IMR-90 (cell line): ENCODE data around the gene MTA1. TPM values are rescaled to one million over a fixed set of nuclear protein-coding genes. Genes with fewer than 3 reads are reported as not detected.

ENCODE experiments used
- ATAC-seq: fragments of 200-7000 bp; cut with Tn5 transposase; 2 replicates; pipeline ENCODE4 v1.9.1; 2020; ENCODE audit warnings: low read depth, mild to moderate bottlenecking, moderate library complexity
- BruUV-seq: library from RNA; stranded (reverse); fragments of 400-500 nt; replicated peaks from 2 replicates; lab custom pipeline; 2021; lab: Mats Ljungman, UMichigan
- CTCF ChIA-PET: fragments of 300-600 bp; formaldehyde crosslinking; extraction: SDS; loops from one replicate; lab custom pipeline; 2021; ENCODE audit warnings: antibody characterized with exemption; lab: Yijun Ruan, JAX
- POLR2A ChIA-PET: fragments of 300-600 bp; sonication (Branson Sonifier 250); formaldehyde crosslinking; loops from one replicate; lab custom pipeline; 2022; ENCODE audit warnings: antibody characterized with exemption; ENCODE audit not compliant: unreplicated experiment; lab: Charles Lee
- DNase-seq: peaks from one replicate; pipeline ENCODE4 v3.0.0; 2013
- H2AFZ ChIP-seq: replicated peaks from 2 replicates; pipeline ENCODE3; 2013; ENCODE audit warnings: low read length, mild to moderate bottlenecking; ENCODE audit not compliant: poor library complexity
- H2AK5ac ChIP-seq: 2 replicates; pipeline ENCODE4 v1.6.1; 2013; ENCODE audit warnings: low read depth, low read length, inconsistent platforms
- H2AK9ac ChIP-seq: replicated peaks from 2 replicates; pipeline ENCODE3; 2013; ENCODE audit warnings: mild to moderate bottlenecking, low read depth, low read length, moderate library complexity; ENCODE audit not compliant: poor library complexity
- H2BK120ac ChIP-seq: 2 replicates; pipeline ENCODE4 v1.6.1; 2013; ENCODE audit warnings: low read depth, low read length, inconsistent platforms
- H2BK15ac ChIP-seq: 3 replicates; pipeline ENCODE4 v1.6.1; 2013; ENCODE audit warnings: low read depth, low read length, inconsistent platforms
- H2BK20ac ChIP-seq: 2 replicates; pipeline ENCODE4 v1.6.1; 2013; ENCODE audit warnings: low read depth, mild to moderate bottlenecking, inconsistent platforms, low read length, moderate library complexity
- H2BK5ac ChIP-seq: 2 replicates; pipeline ENCODE4 v1.6.1; 2013; ENCODE audit warnings: mild to moderate bottlenecking, low read depth, low read length, inconsistent platforms; ENCODE audit not compliant: poor library complexity, severe bottlenecking
- H3K14ac ChIP-seq: replicated peaks from 2 replicates; pipeline ENCODE4 v1.6.1; 2013; ENCODE audit warnings: low read depth, low read length, inconsistent platforms
- H3K18ac ChIP-seq: 2 replicates; pipeline ENCODE4 v1.6.1; 2013; ENCODE audit warnings: low read depth, low read length, control low read depth
- H3K23ac ChIP-seq: 2 replicates; pipeline ENCODE4 v1.6.1; 2013; ENCODE audit warnings: low read depth, low read length, inconsistent platforms
- H3K27ac ChIP-seq: 2 replicates; pipeline ENCODE4 v1.5.1; 2013; ENCODE audit warnings: mild to moderate bottlenecking, control low read depth, low read length; ENCODE audit not compliant: insufficient read depth
- H3K27me3 ChIP-seq: 2 replicates; pipeline ENCODE4 v1.6.1; 2013; ENCODE audit warnings: low read length; ENCODE audit not compliant: control insufficient read depth, insufficient read depth
- H3K36me3 ChIP-seq: 2 replicates; pipeline ENCODE4 v1.6.1; 2013; ENCODE audit warnings: low read length, mixed read lengths; ENCODE audit not compliant: control insufficient read depth, insufficient read depth
- H3K4ac ChIP-seq: 2 replicates; pipeline ENCODE4 v1.6.1; 2013; ENCODE audit warnings: low read depth, low read length, inconsistent platforms
- H3K4me1 ChIP-seq: 2 replicates; pipeline ENCODE4 v1.6.1; 2013; ENCODE audit warnings: low read length, mixed read lengths; ENCODE audit not compliant: control insufficient read depth, insufficient read depth
- H3K4me2 ChIP-seq: 2 replicates; pipeline ENCODE4 v1.6.1; 2013; ENCODE audit warnings: low read depth, mild to moderate bottlenecking, control low read depth, low read length, moderate library complexity
- H3K4me3 ChIP-seq: 2 replicates; pipeline ENCODE4 v1.5.1; 2013; ENCODE audit warnings: low read depth, mild to moderate bottlenecking, control low read depth, low read length, moderate library complexity; ENCODE audit not compliant: insufficient read depth
- H3K56ac ChIP-seq: 2 replicates; pipeline ENCODE4 v1.6.1; 2013; ENCODE audit warnings: low read length, inconsistent platforms; ENCODE audit not compliant: insufficient read depth; ENCODE audit errors: extremely low read depth
- H3K79me1 ChIP-seq, 2 experiments: 2 replicates each; pipeline ENCODE4 v1.6.1; 2013; ENCODE audit warnings: low read length in 2 of 2, inconsistent platforms in 1 of 2, low read depth in 1 of 2
- H3K9ac ChIP-seq: 2 replicates; pipeline ENCODE4 v1.6.1; 2013; ENCODE audit warnings: low read depth, low read length, control low read depth
- H3K9me1 ChIP-seq: 2 replicates; pipeline ENCODE4 v1.6.1; 2013; ENCODE audit warnings: low read length, inconsistent platforms; ENCODE audit not compliant: insufficient read depth
- H3K9me3 ChIP-seq: 2 replicates; pipeline ENCODE4 v1.6.1; 2013; ENCODE audit warnings: low read length; ENCODE audit not compliant: control insufficient read depth, insufficient read depth
- H4K20me1 ChIP-seq: 2 replicates; pipeline ENCODE4 v1.6.1; 2013; ENCODE audit warnings: low read length, inconsistent platforms; ENCODE audit not compliant: insufficient read depth
- H4K5ac ChIP-seq: 2 replicates; pipeline ENCODE4 v1.6.1; 2013; ENCODE audit warnings: mild to moderate bottlenecking, low read depth, low read length, control low read depth
- H4K8ac ChIP-seq, 2 experiments: 2 replicates each; pipeline ENCODE4 v1.6.1; 2013; ENCODE audit warnings: low read depth in 2 of 2, low read length in 2 of 2, control low read depth in 1 of 2, inconsistent platforms in 1 of 2
- H4K91ac ChIP-seq: 2 replicates; pipeline ENCODE4 v1.6.1; 2013; ENCODE audit warnings: low read depth, low read length, inconsistent platforms; ENCODE audit not compliant: insufficient read depth
- BHLHE40 ChIP-seq: fragments of 150-350 bp; IDR thresholded peaks from 2 replicates; pipeline ENCODE4 v1.6.1; 2016; ENCODE audit warnings: mild to moderate bottlenecking, low read depth, low read length
- CEBPB ChIP-seq: IDR thresholded peaks from 2 replicates; pipeline ENCODE4 v1.6.1; 2012; ENCODE audit warnings: low read depth, low read length, improper control_type of control experiment
- CHD1 ChIP-seq: IDR thresholded peaks from 2 replicates; pipeline ENCODE4 v1.6.1; 2012; ENCODE audit warnings: low read depth, low read length, improper control_type of control experiment
- FOS ChIP-seq: fragments of 150-350 bp; IDR thresholded peaks from 2 replicates; pipeline ENCODE4 v1.6.1; 2016; ENCODE audit warnings: low read depth, low read length
- MAFK ChIP-seq: IDR thresholded peaks from 2 replicates; pipeline ENCODE4 v1.6.1; 2012; ENCODE audit warnings: low read depth, low read length, improper control_type of control experiment
- MAZ ChIP-seq: IDR thresholded peaks from 2 replicates; pipeline ENCODE4 v1.6.1; 2012; ENCODE audit warnings: low read depth, mild to moderate bottlenecking, low read length, improper control_type of control experiment, moderate library complexity, borderline replicate concordance
- MXI1 ChIP-seq: IDR thresholded peaks from 2 replicates; pipeline ENCODE4 v1.6.1; 2012; ENCODE audit warnings: low read depth, mild to moderate bottlenecking, low read length, moderate library complexity, borderline replicate concordance
- NFE2L2 ChIP-seq: fragments of 150-350 bp; IDR thresholded peaks from 2 replicates; pipeline ENCODE4 v1.6.1; 2016; ENCODE audit warnings: low read depth, mild to moderate bottlenecking, low read length
- POLR2A ChIP-seq: IDR thresholded peaks from 2 replicates; pipeline ENCODE4 v1.6.1; 2012; ENCODE audit warnings: mild to moderate bottlenecking, low read depth, low read length
- RAD21 ChIP-seq: IDR thresholded peaks from 2 replicates; pipeline ENCODE4 v1.6.1; 2012; ENCODE audit warnings: low read length, improper control_type of control experiment
- RCOR1 ChIP-seq: IDR thresholded peaks from 2 replicates; pipeline ENCODE4 v1.6.1; 2012; ENCODE audit warnings: mild to moderate bottlenecking, low read length, improper control_type of control experiment; ENCODE audit not compliant: insufficient replicate concordance
- RFX5 ChIP-seq: IDR thresholded peaks from 2 replicates; pipeline ENCODE4 v1.8.0; 2012; ENCODE audit warnings: low read depth, mild to moderate bottlenecking, low read length, moderate library complexity
- SMC3 ChIP-seq: fragments of 150-350 bp; IDR thresholded peaks from 2 replicates; pipeline ENCODE4 v1.6.1; 2016; ENCODE audit warnings: low read depth, mild to moderate bottlenecking, antibody characterized with exemption, low read length, moderate library complexity
- whole genome bisulfite sequencing, 2 experiments: methylation state at CpG; one replicate each; pipeline versions ENCODE4 v1.1.5 to v1.1.7; 2013; ENCODE audit warnings: missing lambda C conversion rate in 2 of 2; ENCODE audit not compliant: insufficient read length in 1 of 2; ENCODE audit errors: extremely low coverage in 2 of 2; 5-methylcytosine and 5-hydroxymethylcytosine counted together
- dilution Hi-C: fragments of 300-500 bp; cut with HindIII; formaldehyde crosslinking; loops from one replicate; pipeline ENCODE4 v1.14.3; 2018; ENCODE audit warnings: low sequenced_read_pairs; ENCODE audit not compliant: unreplicated experiment
- in situ Hi-C: fragments of 300-500 bp; cut with MboI; formaldehyde crosslinking; loops from 3 replicates; pipeline ENCODE4 v1.14.3; 2019; ENCODE audit warnings: low sequenced_read_pairs, inconsistent platforms, mixed read lengths
- intact Hi-C: fragments of 100-400 bp; cut with micrococcal nuclease; formaldehyde crosslinking; loops from 2 replicates; pipeline ENCODE4 v1.10.0; 2022
- polyA plus RNA-seq, 3 experiments: library from polyadenylated mRNA; depleted of rRNA; stranded (reverse); fragments of >200 nt; gene quantifications; 2 replicates each; pipeline ENCODE4 v1.2.3, GENCODE V29; 2012; ENCODE audit warnings: low replicate concordance in 1 of 3
- total RNA-seq: library from RNA; depleted of rRNA; stranded (reverse); fragments of >200 nt; gene quantifications from 2 replicates; pipeline ENCODE4 v1.2.3, GENCODE V29; 2012
- TF ChIP-seq, protein P1 (sequence below): fragments of 150-350 bp; IDR thresholded peaks from 2 replicates; pipeline ENCODE4 v1.6.1; 2017; ENCODE audit warnings: mild to moderate bottlenecking, antibody characterized with exemption, low read length, low read depth
- TF ChIP-seq, protein P2 (sequence below): conservative IDR thresholded peaks from 2 replicates; pipeline ENCODE4 v1.5.1; 2012; ENCODE audit warnings: mild to moderate bottlenecking, low read depth, low read length, improper control_type of control experiment
- TF ChIP-seq, protein P3 (sequence below): fragments of 150-350 bp; IDR thresholded peaks from 2 replicates; pipeline ENCODE4 v1.6.1; 2016; ENCODE audit warnings: low read depth, mild to moderate bottlenecking, low read length, moderate library complexity, borderline replicate concordance

MTA1 gene
- total and polyA plus RNA-seq, 2 of the 4 experiments (the other 2 are of a cell fraction) = 21.5 to 61.6 TPM

DNA sequence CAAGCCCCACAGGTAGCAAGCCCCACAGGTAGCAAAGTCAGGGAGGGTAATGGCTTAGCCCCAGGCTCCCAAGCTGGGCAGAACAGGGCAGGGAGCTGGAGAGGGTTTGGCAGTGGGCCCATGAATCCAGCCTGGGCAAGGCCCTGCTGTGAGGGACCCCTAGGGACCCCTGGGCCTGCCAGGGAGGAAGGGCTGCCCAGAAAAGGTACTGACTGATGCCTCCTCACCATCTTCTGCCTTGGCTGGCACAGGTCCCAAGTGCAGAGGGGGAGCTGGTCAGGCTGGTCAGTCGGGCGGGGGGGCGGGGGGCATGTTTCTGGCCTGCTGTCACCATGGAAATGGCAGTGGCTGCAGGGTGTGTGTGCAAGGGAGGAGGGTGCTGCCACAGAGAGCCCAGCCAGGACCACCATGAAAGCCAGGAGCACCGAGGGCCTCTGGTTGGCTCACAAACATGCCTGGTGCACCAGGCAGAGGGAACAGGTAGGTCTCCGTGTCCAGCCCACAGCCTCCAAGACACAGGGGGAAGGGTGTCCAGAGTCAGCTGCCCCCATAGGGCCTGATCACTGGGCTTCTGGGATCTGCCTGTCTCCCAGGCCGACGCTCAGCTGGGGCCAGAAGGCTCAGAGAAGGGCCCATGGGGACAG lies 53.5 kb downstream of the MTA1 start:
- TF ChIP-seq SMC3 (no peak), CEBPB (no peak), MAFK (no peak), NFE2L2 (no peak), POLR2A (no peak), FOS (no peak), RCOR1 (no peak), MXI1 (no peak), BHLHE40 (no peak), RAD21 (no peak), RFX5 (no peak), MAZ (no peak), CHD1 (no peak)
- TF ChIP-seq, protein P1, sequence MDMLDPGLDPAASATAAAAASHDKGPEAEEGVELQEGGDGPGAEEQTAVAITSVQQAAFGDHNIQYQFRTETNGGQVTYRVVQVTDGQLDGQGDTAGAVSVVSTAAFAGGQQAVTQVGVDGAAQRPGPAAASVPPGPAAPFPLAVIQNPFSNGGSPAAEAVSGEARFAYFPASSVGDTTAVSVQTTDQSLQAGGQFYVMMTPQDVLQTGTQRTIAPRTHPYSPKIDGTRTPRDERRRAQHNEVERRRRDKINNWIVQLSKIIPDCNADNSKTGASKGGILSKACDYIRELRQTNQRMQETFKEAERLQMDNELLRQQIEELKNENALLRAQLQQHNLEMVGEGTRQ = no peak
- TF ChIP-seq, protein P2, sequence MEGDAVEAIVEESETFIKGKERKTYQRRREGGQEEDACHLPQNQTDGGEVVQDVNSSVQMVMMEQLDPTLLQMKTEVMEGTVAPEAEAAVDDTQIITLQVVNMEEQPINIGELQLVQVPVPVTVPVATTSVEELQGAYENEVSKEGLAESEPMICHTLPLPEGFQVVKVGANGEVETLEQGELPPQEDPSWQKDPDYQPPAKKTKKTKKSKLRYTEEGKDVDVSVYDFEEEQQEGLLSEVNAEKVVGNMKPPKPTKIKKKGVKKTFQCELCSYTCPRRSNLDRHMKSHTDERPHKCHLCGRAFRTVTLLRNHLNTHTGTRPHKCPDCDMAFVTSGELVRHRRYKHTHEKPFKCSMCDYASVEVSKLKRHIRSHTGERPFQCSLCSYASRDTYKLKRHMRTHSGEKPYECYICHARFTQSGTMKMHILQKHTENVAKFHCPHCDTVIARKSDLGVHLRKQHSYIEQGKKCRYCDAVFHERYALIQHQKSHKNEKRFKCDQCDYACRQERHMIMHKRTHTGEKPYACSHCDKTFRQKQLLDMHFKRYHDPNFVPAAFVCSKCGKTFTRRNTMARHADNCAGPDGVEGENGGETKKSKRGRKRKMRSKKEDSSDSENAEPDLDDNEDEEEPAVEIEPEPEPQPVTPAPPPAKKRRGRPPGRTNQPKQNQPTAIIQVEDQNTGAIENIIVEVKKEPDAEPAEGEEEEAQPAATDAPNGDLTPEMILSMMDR = no peak
- TF ChIP-seq, protein P3, sequence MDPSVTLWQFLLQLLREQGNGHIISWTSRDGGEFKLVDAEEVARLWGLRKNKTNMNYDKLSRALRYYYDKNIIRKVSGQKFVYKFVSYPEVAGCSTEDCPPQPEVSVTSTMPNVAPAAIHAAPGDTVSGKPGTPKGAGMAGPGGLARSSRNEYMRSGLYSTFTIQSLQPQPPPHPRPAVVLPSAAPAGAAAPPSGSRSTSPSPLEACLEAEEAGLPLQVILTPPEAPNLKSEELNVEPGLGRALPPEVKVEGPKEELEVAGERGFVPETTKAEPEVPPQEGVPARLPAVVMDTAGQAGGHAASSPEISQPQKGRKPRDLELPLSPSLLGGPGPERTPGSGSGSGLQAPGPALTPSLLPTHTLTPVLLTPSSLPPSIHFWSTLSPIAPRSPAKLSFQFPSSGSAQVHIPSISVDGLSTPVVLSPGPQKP = no peak
- DNase-seq (no peak), ATAC-seq (no peak)
- POLR2A ChIA-PET = no interaction called here
- H3K4me1 ChIP-seq = peaks cover 15% of the 10 kb centered on the region
- peaks cover 11% of the 10 kb centered on the region for H4K20me1 ChIP-seq
- no peak overlapping the region for H4K5ac ChIP-seq
- H2BK120ac ChIP-seq = no peak overlapping the region
- no peak overlapping the region for H3K18ac ChIP-seq
- no peak overlapping the region for H3K4me3 ChIP-seq
- no peak overlapping the region for H2AK9ac ChIP-seq
- H3K27me3 ChIP-seq = no peaks in the 10 kb centered on the region
- H3K9me3 ChIP-seq = no peaks in the 10 kb centered on the region
- intact Hi-C loops (no loop called here), in situ Hi-C loops (no loop called here), dilution Hi-C loops (no loop called here)
- H3K79me1 ChIP-seq = peaks cover 0 to 23% of the 10 kb centered on the region in 2 experiments; a peak in 1 of 4 replicates
- peaks cover 12% of the 10 kb centered on the region for H3K36me3 ChIP-seq
- H4K91ac ChIP-seq = no peak overlapping the region
- H2AFZ ChIP-seq = peak overlapping the region; percentile 91
- no peak overlapping the region for H3K4ac ChIP-seq
- no peak overlapping the region for H3K14ac ChIP-seq
- no peak overlapping the region for H3K27ac ChIP-seq
- no TSS peak for BruUV-seq
- 41% methylated on average over 2 of the region's 7 CpGs; no CpG with 5 or more reads in 1 of the 2 experiments for WGBS, 2 experiments
- H3K56ac ChIP-seq = no peak overlapping the region
- CTCF ChIA-PET = no interaction called here
- no peak overlapping the region for H2BK5ac ChIP-seq
- no peak overlapping the region for H2BK15ac ChIP-seq
- no peak overlapping the region for H2BK20ac ChIP-seq
- H3K9me1 ChIP-seq = no peaks in the 10 kb centered on the region
- no peak overlapping the region for H2AK5ac ChIP-seq
- no peak overlapping the region for H3K4me2 ChIP-seq
- no peak overlapping the region for H4K8ac ChIP-seq
- no peak overlapping the region for H3K23ac ChIP-seq
- H3K9ac ChIP-seq = no peak overlapping the region
